HG03159 (cell line): ENCODE measurements around the gene SYTL1.

Source experiments
- ATAC-seq: cut with Tn5 transposase; IDR thresholded peaks from one replicate; pipeline ENCODE4 v1.9.1; 2021; ENCODE audit warnings: mild to moderate bottlenecking, moderate library complexity; ENCODE audit not compliant: unreplicated experiment

Gene SYTL1

DNA sequence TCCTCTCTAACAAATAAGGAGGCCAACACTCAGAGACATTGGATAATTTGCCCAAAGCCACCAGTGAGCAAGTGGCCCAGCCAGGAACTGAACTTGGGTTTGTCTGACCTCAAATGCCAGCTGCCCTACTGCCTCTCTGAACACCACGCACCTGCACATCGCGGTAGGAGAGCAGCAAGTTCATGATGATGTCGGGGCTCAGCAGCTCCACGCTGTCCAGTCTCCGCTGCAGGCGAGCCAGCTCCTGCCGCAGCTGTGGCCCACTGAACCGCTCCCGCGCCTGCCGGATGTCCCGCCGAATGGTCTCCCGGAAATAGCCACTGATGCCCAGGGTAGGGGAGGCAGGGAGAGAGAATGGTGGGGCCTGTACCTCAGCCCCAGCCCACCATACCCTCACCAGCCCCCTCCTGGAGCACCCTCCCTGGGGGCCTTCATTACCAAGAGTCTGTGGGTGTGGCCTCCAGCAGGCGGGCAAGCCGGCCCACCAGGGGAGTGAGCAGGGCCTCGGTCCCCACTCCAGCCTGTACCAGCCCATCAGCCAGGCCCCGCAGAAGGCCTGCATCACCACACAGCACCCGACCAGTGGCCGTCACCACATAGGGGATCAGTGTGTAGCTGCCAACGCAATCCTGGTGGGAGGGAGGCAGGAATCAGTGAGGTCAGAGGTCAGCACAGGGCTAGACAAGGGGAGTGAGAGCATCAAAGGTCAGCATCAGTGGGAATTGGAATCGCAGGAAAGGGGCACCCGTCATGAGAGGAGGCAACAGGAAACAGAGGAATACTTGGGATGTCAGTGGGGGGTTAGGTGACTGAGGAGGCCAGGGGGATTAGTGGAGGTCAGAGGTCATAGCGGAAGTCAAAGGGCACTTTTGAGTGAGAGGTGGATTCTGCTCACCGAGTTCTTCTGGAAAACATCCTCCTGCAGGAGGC is 22.2 kb downstream of the SYTL1 start:
- ATAC-seq, result no peak

DNA sequence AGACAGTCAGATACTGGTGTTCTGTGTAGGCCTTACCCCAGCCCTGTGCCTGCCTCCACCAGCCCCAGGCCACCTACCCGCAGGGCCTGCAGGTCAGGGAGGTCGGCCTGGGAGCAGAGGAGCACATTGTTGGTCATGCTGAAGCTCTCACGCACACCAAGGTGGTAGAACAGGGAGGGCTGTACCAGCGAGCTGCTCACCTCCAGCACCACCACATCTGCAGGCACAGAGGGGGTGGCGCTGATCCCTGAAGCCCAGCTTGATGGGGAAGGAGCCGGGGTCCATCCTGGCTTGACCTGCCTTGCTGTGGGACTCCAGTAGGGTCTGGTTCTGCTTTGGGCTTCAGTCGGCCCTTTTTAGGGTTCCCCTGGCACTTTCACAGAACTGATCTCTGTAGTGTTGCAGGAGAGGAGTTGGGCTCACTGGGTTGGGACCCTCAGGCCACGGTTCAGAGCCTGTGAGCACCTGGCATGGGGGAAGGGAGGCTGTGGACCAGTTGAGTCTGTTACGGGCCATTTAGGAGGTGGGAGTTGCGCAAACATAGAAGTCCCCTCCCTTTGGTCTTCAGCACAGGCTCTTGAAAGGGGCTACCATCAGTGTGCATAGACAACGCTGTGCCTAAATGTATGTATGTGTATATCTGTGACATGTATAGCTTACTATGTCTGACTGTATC is 23.0 kb downstream of the SYTL1 start:
- ATAC-seq, result no peak

DNA sequence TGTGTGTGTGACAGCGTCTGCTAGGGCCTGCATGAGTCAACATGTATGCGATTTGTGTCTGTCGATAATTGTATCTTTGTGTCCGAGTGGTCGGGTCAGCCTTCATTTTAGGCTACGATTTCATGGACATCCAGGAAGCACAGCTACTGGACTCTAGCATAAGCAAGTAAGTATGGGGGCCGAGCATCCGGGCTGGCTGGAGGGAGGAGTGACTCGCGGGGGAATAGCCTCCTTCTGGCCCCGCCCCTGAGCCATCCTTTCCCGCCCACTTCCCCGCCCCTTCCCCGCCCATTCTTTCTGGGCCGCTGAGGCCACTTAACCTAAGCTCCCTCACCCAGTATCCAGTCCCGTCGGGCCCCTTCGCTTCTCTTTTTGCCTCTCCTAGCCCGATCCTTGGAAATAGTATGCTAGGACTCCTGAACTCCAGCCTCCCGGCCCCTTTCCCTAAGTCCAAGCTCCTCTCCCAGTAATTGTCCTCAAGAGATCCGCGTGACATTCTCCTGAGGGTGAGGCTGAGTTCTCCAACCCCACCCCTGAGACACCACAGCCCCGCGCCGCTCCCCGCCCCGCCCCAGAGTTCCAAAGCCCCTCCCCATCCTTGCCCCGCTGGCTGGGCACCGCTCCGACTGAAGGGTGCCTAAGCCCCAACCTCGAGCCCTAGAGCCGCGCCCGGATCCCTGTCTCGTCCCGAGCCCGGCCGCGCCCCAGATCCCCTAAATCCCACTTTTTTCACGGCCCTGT is 23.7 kb downstream of the SYTL1 start:
- peak; percentile 62 for ATAC-seq

DNA sequence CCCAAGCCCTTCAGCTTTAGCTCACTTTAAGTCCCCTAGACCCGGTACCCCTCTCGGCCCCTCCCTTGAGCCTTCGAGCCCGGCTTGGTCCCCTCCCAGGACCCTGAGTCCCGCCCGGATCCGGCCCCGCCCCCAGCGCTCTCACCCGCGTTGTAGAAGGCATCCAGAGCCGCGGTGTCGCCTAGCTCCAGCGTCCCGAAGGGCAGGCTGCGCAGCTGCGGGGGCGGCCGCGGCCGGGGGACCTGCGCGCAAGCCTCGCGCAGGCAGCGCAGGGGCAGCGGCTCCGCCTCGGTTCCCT is 24.2 kb downstream of the SYTL1 start:
- peak; percentile 31 for ATAC-seq

DNA sequence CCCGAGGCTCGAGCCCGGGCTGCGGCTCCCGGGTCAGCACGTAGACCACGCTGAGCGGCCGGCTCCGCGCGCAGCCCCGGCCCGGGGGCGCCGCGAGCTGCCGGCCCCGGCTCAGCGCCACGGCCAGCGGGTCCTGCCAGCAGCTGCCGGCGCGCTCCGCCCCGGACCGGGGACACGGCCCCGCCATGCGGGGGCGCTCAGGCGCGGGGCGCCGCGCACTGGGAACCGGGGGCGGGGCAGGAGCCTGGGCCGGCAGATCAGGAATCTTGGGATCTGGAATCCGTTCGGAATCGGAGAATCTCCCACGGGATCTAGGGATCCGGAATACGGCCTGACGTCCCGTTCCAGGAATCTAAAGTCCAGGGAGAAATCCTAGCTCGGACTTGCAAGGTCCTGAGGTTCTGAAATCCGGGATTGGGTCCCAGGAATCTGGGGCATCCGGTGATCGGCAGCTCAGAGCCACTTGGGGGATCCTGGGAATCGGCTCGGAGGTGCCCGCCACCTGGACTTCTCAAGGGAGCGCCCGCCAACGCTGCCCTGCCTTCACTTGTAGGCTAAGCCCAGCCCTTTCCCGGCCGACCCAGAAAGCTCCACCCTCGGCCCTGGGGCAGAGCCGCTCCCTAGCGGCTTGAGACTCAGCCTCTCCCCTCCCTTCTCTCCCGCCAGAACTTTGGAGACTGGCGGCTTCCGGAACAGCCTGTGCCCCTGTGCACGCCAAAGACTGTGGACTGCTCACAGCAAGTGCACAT is 24.8 kb downstream of the SYTL1 start, which contains the start of gene MAP3K6:
TSS of gene MAP3K6 (minus strand) at position 551 of the 749 bp plus-strand sequence. CDS start at position 187, 364 bp downstream.
- ATAC-seq, result peak; percentile 17

DNA sequence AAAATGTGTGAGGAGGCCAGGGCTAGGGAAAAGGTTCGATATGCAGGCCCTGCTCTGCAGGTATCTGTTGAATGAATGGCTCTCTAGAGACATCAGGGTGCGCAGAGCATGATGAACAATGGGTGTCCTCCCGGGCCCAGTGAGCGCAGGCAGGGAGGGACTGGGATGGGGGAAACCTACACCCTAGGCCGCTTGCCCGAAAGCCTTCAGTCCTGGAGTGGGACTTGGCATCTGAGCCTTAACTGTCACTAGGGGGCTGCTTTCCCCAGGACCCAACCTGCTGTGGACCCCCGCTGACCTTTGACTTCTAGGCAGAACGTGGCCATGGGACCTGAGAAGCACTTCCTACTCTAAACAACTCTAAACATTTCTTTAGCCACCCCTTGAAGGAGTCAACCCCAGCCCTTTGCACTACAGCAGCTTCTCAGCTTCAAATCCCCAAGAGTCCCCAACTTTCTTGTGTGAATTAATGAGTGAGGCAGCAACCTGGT is 25.4 kb downstream of the SYTL1 start:
- ATAC-seq, result no peak

DNA sequence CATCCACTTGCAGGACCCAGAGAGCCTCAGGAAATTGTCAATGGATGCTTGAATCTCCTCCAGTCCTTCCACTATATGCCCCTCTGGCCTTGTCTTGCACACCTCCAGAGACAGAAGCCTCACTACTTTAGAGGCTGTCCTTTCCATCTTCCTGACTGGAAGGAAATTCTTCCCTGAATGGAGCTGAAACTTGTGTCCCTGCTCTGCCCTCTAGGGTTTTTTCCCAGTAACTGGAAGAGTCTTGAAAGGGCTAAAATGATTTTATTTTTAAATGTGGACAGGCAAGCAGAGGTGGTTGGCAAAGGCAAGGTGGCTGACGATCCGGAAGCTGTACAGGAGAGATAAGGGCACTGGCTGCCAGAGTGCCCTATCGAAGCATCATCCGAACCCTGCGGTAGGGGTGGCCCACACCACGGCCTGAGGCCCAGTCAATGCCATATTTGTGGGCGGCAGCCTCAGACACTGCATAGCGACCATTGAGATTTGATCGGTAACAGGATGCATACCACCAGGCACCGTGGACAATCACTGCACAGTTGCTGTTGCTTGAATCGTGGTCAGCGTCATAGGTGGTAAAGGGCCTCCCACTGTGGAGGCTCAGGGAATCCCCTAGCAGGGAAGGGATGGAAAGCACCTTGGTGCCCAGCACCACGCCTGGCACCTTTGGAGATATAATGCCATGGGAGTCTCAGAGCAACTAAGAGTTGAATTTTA is 27.2 kb downstream of the SYTL1 start:
- no peak for ATAC-seq

DNA sequence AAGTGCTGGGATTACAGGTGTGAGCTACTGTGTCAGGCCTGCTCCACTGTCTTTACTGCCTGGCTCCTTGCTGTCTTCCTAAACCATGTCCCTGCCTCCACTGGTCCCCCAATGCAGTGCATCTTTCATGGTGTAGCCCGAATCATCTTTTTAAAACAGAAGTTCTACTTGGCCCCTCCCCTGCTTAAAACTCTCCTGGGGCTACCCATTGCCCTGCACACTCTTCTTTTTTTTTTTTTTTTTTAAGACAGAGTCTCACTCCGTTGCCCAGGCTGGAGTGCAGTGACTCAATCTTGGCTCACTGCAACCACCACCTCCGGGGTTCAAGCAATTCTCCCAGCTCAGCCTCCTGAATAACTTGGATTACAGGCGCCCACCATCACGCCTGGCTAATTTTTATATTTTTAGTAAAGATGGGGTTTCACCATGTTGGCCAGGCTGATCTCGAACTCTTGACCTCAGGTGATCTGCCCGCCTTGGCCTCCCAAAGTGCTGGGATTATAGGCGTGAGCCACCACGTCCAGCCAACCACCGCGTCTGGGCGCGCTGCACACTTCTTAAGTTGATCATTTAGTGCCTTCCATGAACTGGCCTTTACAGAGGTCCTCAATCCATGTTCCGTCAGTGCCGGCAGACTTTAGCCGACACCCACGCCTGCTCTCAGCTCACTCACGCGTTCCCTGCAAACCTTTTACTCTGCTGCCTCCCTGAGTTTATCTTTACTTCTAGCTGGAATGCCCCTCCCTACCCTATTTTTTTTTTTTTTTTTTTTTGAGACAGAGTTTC is 30.4 kb downstream of the SYTL1 start:
- ATAC-seq, result no peak

DNA sequence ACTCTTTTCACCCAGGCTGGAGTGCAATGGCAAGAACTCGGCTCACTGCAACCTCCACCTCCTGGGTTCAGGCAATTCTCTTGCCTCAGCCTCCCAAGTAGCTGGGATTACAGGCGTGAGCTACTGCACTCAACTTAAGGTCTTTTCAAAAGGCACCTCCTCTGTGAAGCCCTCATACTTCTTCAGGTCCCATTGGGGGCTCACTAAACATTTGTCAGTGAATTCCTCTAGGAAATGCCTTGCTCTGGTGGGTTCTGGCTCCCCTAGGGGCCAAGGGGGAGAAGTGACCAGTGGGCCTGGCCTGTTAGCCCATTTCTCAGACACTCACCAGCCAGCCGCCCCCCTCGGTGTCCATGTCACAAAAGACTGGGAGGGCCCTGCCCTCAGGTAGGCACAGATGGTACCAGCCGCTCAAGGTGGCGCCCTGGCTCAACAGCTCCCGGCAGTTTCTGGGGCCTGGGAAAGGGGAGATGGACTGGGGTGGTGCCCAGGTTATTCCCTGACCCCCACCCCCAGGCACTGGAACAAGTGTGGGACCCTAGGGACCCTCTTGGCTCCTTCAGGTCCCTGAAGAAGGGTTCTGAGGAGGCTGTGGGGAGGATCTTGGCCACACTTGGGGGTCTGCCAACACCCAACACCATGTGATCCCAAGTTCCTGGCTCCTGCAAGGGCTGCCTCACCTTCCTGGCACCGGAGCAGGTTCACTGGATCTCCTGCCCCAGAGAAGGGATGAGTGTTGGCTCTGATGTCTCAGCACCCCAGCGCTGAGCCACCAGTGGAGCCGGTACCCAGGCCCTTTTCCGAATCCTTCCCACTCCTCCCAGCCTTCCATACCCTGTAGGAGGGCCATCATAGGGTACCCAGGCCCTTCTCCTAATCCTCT is 31.2 kb downstream of the SYTL1 start:
- ATAC-seq, result no peak

DNA sequence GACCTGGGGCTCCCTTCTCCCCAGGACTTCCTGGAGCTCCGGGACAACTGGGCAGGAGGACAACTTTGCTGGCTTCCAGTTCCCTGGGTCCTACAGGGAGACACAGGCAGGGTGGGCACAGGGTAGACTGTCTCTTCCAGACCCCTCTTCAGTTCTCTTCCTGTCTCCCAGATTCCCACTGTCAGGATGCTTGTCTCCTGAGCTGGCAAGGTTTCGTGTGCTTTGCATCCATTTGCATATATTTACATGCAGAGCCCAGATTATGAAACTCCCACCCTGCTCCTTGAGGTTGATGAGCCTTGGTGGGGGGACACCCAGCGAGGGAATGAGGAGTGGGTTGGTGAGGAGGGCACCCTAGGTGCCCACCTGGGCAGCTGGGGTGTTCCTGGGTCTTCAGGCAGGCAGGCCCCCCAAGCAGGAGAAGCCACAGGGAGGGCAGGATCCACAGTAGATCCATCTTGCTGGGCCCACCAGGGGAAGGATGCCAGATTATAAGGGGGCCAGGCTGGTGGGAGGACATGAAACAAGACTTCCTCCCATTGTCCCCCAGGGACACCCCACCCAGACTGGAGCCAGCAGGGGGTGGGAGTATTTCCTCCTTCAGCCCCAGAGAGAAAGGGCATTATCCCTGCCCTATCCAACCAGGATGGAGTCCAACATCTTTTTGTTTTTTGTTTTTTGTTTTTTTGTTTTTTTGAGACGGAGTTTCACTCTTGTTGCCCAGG is 32.7 kb downstream of the SYTL1 start, which contains the start of gene FCN3:
TSS of gene FCN3 (minus strand) at position 463 of the 725 bp plus-strand sequence. CDS start at position 457, 6 bp downstream.
- ATAC-seq, result no peak

DNA sequence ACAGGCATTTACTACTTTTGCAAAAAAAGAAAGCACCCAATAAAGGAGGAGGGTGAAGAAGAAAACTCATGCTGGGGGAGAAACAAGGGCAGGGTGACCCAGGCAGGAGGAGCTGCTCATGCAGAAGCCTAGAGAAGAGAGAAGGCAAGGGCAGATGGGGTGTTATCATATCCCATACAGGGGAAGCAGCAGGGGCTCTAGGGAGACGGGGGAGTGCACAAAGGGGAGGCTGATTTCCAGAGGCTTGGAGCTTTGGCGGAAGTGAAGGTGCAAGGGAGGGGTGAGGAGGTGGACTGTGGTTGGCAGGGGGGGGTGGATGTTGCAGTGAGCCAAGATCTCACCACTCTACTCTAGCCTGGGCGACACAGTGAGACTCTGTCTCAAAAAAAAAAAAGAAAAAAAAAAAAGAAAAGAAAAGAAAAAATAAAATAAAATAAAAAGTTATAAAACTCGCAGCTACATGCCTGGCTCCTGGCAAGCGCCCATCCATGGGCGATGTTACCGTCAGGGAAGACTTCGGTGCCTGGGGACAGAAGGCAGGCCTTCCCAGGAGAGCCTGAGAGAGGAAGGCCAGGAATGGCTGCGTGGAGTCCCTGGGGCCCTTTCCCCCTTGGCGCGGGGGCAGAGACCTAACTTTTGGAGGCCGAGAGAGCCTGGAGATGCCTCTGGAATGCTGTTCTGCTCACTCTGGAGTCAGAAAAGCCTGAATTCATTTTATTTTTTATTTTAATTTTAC is 36.1 kb downstream of the SYTL1 start:
- no peak for ATAC-seq

DNA sequence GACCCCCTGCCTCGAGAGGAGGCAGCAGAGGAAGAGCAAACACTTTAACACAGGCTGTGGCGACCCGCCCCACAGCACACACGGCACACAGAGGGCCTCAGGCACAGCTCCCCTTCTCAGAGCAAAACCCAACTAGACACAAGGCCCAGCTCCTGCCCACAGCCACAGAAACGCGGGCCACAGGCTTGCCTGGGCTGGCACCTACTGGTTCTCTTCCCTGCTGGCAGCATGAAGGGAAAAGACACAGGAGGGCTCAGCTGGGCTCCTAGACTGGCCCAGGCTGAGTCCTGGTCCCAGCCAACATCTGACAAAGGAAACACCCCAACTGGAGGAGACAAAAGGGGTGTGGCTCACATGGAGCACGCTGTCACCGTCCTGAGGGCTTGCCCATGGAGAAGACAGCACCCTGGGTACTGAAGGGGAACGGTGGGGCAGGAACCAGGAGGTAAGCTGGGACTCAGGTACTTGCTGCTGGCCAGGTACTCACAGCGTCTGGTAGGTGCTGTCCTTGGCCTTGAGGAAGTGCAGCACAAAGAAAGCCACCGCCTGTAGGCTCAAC is 37.8 kb downstream of the SYTL1 start:
- no peak for ATAC-seq

DNA sequence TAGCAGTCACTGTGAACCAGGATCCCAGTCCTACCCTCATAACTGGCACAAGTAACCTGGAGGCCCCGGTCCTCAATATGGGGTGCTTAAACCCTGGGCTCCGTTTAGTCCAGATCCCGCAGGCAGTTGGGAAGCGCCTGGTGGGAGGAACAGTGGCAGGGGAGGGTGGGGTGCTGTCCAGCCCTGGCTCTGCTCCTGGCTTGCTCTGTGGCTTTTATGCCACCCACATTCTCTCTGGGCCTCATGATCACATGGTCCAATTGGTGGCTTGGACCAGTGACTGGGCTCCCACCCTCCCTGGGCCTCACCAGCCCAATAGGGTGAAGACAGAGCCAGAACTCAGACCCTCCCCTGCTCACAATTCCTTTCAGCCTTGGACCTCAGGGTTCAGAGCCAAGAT is 38.4 kb downstream of the SYTL1 start:
- no peak for ATAC-seq

DNA sequence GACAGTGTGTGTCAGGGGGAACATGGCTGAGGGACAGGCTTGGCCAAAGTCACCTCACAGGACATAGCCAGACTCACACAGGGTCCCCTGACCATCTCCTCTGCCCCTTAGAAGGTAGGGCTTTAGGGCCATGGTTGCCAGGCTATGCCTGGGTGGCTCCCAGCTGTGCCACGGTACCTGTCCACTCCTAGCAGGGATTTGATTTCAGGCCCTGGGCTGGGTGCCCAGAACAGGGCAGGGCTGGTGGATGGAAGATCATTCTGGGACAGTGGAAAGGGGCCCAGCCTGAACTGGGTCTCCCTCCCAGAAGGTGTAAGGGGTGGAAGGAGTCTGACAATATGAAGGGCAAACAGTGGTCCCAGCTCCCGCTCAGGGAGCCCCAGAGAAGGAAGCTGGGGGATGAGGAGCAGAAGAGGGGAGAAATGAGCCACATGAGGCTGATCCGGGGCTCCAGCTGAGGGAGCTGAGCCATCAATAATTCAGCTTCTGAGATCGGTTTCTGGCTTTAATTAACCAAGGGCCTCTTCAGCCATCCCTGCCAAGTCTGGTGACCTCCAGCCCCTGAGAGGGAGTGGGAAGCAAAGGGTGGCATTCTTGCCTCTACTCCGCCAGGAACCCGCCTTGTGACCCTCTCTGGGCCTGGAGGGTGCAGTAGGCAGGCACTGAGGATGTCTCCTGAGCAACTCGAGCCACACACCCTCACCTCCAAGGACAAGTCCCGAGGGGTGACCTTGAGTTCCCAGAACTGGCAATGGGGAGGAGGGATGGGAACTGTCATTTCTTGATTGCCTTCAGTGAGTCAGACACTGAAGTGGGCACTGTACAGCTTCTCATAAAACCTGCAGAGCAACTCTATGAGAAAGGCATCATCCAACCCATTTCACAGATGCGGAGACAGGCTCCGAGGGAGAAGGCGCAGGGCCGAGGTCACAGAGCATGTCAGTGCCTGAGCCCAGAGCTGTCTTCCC is 39.2 kb downstream of the SYTL1 start:
- no peak for ATAC-seq
